Measurements from ENCODE around the gene LCE3A.
A peak's percentile ranks its signal among the peaks of the same experiment; 100 is the strongest.
"Not testable (repeated sequence)": the region's sequence is repeated elsewhere in the genome, so short reads cannot be mapped to it uniquely, and the experiment has no call there.

Gene LCE3A
- total RNA-seq, result 0 reads per million in 2 donors

GRCh38 chr1:152622803-152623202 is at the start of gene LCE3A:
Gene LCE3A (minus strand): TSS chr1:152623103. CDS start chr1:152623103, 0 bp downstream.
- DNase-seq, result peak in 1 of 5 experiments; percentile 46

- no peak for DNase-seq
Measured at GRCh38 chr1:152667648-152668047, 44.7 kb upstream of the LCE3A start.

DNA sequence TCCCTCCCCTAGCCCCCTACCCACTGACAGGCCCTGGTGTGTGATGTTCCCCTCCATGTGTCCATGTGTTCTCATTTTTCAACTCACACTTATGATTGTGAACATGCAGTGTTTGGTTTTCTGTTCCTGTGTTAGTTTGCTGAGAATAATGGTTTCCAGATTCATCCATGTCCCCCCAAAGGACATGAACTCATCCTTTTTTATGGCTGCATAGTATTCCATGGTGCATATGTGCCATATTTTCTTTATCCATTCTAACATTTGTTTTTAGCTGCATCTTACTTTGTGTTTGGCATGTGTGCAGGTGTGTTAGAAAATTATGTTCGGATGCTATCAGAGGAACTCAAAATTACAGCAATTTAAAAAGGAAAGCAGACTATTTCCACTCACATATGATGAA is 43.3 kb upstream of the LCE3A start:
- not testable (repeated sequence) for DNase-seq

DNA sequence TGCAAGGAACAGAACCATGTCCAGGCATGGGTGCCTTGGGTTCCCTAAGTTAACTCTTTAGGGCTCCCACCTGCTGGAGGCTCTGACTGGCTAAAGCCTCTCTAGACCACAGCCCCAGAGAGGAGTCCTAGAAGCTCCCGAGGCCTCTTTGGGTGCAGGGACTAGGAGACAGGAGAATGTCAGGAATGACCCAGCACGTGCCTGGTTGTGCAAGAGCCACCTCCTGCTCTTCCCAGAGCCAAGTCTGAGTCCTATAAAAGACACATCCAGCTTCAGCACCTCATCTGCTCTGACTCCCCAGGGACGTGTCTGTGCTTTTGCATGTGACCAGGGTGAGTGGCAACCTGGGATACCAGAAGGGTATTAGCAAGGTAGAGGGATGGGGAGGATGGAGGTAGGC is 40.2 kb upstream of the LCE3A start, which contains the start of gene LCE2D:
TSS of gene LCE2D (plus strand) at position 283 of the 400 bp plus-strand sequence. CDS start 726 bp downstream, outside the sequence.
- DNase-seq, result no peak

GRCh38 chr1:152658649-152659048 is 35.7 kb upstream of the LCE3A start:
- no peak for DNase-seq

- DNase-seq, result no peak
Measured at GRCh38 chr1:152657677-152658076, 34.8 kb upstream of the LCE3A start.

DNA sequence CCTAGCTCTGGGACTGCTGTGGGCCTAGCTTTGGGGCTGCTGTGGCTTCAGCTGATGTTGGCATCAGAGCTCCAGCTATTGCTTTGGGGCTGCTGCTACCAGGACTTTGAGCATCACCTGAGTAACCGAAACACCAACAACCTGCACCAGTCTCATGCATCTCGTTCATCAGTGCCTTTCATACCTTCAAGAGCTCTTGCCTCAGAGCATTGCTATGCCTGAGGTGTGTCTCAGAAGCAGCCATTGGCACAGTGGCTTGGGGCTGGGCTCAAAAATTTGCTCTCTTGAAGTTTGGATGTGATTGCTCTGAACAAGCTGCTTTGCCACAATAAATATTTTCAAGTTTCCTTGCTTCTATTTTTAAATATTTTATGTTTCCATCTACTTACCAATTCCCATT is 33.6 kb upstream of the LCE3A start:
- no peak for DNase-seq

GRCh38 chr1:152654110-152654509 is 31.2 kb upstream of the LCE3A start:
- peak in 1 of 5 experiments; percentile 58 for DNase-seq

- DNase-seq, result no peak
Measured at GRCh38 chr1:152646656-152647055, 23.8 kb upstream of the LCE3A start.

DNA sequence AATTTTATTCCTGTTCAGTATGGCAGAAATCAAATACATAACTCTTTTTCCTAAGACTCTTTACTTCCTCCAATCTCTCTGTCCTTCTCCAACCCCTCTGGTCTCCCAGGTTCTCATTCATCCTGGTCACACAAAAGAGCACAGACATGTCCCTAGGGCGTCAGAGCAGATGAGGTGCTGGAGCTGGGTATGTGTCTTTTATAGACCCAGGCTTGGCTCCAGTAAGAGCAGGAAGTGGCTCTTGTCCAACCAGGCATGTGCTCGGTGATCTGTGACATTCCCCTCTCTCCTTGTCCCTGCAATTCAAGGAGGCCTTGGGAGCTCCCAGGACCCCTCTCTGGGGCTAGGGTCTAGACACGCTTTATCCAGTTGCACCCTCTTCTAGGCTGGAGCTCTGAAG is 22.2 kb upstream of the LCE3A start:
- DNase-seq, result no peak

GRCh38 chr1:152643945-152644344 is 21.0 kb upstream of the LCE3A start:
- DNase-seq, result no peak

DNA sequence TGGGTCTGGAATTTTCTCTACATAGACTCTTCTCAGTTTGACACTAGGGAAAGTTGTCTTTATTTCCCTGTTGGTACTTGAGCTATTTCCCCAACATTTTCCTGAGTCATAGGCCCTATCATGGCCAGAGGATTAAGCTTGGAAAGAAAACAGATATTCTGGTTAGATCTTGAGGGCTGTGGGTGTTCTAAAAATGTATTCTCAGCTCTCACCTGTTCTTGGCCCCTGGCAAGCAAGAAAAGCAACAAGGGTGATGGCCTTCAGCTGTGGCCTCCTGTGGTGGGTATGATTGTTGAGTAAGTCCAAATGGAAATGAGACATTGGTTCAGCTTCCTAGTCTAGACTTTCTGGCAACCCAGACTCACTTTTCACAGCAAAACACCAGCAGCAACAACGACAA is 17.4 kb upstream of the LCE3A start:
- no peak for DNase-seq

DNA sequence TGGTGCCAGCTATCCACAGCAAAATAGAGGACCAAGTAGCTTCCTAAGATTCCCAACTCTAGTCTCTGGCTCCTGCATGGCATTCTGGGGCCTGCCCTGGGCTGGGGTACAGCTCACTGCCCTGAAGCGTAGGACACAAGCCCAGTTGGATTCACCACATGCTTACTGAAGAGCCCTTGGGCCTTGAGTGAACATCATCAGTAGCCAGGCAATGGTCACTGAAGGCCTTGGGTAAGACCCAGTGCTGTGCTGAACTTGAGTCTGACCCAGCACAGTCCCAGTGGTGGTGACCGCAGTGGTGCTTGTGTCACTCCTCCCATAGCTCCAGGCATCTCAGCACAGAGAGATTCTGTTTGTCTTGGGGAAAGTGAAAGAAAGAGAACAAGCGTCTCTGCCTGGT is 7.7 kb upstream of the LCE3A start:
- DNase-seq, result no peak

- no peak for DNase-seq
Measured at GRCh38 chr1:152626744-152627143, 3.8 kb upstream of the LCE3A start.

DNA sequence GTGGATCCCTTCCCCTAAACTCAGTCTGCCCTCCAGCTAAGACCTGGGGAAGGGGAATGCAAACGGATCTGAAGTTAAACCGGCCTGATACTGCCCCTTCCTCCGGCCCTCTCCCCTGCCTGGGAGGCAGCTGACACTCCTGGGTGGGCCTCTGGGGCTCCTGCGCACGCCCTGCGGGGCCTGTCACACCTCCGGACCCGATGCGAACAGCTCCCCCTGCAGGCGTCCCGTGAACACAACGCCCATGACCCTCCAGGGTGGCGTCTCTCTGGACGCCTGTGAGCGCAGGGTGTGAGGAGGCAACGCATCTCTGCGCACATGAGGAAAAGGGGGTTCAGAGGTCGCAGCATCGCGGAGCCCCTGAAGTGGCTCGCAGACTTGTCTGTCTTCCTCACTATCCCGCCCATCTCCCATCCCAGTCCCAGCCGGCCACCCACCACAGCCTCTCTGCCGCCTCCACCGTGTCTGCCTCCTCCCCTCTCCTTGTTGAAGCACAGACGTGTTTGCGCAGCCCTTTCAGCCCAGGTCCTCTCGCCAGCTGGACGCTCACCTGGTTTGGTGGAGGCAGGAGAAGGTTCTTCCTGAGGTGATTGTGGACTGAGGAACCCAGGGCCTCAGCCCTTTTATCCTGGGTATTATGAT is 421 bp upstream of the LCE3A start:
- peak in 1 of 5 experiments; percentile 35 for DNase-seq

GRCh38 chr1:152621993-152622392 is 910 bp downstream of the LCE3A start:
- DNase-seq, result no peak

DNA sequence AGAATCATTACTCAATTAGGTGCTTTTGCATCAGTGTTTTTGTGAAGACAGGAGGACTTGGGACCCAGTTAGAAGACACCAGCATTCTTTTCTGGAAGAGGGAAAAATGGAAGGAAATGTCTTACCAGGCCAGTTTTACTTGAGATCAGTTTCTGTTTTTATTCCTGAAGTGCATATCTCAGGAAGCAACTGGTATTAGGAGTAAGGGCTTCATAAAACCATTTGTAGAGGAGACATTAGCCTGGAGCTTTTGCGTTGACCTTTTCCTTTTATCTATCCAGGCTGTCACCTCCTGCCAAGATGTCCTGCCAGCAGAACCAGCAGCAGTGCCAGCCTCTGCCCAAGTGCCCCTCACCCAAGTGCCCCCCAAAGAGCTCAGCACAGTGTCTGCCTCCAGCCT is 9.4 kb downstream of the LCE3A start, which contains the start of gene LCE3B:
TSS of gene LCE3B (plus strand) at position 301 of the 400 bp plus-strand sequence. CDS start at position 301, 0 bp downstream.
- no peak for DNase-seq

DNA sequence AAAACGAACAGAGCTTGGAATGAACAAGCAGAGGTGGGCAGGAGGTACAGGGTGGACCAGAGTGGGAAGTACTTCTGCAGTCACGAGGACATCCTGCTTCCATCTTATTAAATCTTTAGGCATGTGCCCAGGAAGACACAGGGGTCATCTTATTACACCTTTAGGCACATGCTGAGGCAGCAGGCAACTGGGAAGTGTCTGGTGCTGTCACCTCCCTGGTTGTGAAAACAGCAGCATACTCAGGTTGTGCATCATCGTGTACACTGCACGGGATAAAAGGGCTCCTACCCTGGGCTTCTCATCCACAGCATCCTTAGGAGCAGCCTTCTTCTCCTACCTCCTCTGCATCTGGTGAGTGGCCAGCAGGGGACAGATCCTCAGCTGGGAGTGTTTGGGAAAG is 23.0 kb downstream of the LCE3A start, which contains the start of gene LCE3C:
TSS of gene LCE3C (plus strand) at position 301 of the 400 bp plus-strand sequence. CDS start 498 bp downstream, outside the sequence.
- DNase-seq, result no peak

GRCh38 chr1:152596986-152597385 is 25.9 kb downstream of the LCE3A start:
- no peak for DNase-seq

DNA sequence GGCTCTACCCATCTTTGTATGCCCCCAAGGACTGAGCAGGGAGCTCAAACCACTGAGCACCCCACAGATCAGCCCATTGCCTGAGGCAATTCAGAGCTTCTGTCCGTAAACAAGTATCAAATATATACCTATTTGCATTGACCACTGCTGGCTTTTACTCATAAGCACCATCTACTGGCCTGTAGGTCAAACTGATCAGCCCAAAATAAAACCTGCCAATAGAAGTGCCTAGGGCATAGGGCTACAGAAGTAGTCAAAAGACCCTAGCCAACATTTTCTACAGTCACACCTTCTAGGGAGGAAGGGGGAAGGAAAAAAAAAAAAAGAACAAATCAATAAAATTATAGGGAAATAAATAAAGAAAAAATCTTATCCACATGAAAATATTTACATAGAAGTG is 37.3 kb downstream of the LCE3A start:
- DNase-seq, result no peak

- no peak for DNase-seq
Measured at GRCh38 chr1:152582647-152583046, 40.3 kb downstream of the LCE3A start.

GRCh38 chr1:152580433-152580832 is 42.5 kb downstream of the LCE3A start, which contains the start of gene LCE3D:
Gene LCE3D (minus strand): TSS chr1:152580516. CDS start chr1:152579936, 580 bp downstream.
- DNase-seq, result no peak

DNA sequence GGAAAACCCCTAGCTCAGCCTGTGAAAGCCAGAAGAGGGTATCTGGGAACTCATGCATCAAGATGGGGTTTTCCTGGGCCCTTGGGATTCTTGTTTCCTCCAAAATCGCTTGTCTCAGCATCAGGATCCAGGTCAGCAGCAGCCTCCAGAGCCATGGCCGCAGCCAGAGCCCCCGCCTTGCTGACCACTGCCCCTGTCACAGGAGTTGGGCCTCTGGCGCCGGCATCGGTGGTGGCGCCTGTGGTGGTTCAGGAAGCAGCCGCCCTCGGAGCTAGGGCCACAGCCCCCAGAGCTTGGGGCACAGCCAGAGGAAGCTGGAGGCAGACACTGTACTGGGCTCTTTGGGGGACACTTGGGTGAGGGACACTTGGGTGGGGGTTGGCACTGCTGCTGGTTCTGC is 43.4 kb downstream of the LCE3A start:
- not testable (repeated sequence) for DNase-seq

DNA sequence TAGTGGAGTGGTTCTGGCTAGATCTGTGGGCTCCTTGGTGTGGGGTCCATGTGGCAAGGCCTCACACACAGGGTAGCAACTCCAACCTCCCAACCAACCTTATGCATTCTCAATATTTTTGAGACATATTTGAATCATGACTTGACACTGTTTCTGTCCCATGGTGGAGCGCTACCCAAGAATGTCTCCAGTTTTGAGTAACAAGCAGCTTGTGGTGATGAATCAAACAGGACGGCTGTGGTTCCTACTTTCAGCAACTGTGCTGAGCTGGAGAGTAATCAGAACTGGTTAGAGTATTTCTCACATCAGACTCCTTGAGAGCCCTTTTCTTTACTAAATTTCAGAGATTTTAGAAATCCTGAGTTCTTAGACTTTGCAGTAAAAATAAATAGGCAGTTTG is 45.7 kb downstream of the LCE3A start:
- DNase-seq, result peak in 1 of 5 experiments; percentile 88
